Loucy (cell line): ENCODE measurements around the gene NKAIN4.

Source experiments
- EZH2phosphoT487 ChIP-seq: fragments of 200-600 bp; IDR thresholded peaks from 2 replicates; pipeline ENCODE4 v1.6.1; 2018; ENCODE audit warnings: antibody characterized with exemption, mild to moderate bottlenecking, moderate library complexity, borderline replicate concordance
- TF ChIP-seq, protein P1 (sequence below): fragments of 200-600 bp; sonication (generic); conservative IDR thresholded peaks from 2 replicates; pipeline ENCODE4 v1.5.1; 2014; ENCODE audit warnings: mild to moderate bottlenecking, antibody characterized with exemption, low read length

GRCh38 chr20:63258781-63259180 lies 4.5 kb upstream of the NKAIN4 start:
- TF ChIP-seq, protein P1, sequence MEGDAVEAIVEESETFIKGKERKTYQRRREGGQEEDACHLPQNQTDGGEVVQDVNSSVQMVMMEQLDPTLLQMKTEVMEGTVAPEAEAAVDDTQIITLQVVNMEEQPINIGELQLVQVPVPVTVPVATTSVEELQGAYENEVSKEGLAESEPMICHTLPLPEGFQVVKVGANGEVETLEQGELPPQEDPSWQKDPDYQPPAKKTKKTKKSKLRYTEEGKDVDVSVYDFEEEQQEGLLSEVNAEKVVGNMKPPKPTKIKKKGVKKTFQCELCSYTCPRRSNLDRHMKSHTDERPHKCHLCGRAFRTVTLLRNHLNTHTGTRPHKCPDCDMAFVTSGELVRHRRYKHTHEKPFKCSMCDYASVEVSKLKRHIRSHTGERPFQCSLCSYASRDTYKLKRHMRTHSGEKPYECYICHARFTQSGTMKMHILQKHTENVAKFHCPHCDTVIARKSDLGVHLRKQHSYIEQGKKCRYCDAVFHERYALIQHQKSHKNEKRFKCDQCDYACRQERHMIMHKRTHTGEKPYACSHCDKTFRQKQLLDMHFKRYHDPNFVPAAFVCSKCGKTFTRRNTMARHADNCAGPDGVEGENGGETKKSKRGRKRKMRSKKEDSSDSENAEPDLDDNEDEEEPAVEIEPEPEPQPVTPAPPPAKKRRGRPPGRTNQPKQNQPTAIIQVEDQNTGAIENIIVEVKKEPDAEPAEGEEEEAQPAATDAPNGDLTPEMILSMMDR, result no peak
- TF ChIP-seq EZH2phosphoT487, result no peak
